Cardiac muscle cell (in vitro differentiated cells and primary cell): ENCODE results near the gene ANGPTL4. TPM values are rescaled to one million over a fixed set of nuclear protein-coding genes. Genes with fewer than 3 reads are reported as not detected.

Experiments used
- DNase-seq, 2 donors: peaks; one replicate each; pipeline versions ENCODE4 v3.0.0 to v3.0.0-alpha.2; 2010 to 2017; ENCODE audit warnings: low read depth in 1 of 2, low spot score in 1 of 2
- H3K27ac ChIP-seq: fragments of 200-600 bp; sonication (generic); 2 replicates; pipeline ENCODE4 v1.5.1; 2016
- H3K27me3 ChIP-seq: fragments of 200-600 bp; sonication (generic); 2 replicates; pipeline ENCODE4 v1.6.0; 2016; ENCODE audit warnings: control low read depth
- H3K36me3 ChIP-seq: fragments of 200-600 bp; sonication (generic); 2 replicates; pipeline ENCODE4 v1.5.1; 2016; ENCODE audit warnings: control low read depth
- H3K4me1 ChIP-seq: fragments of 200-600 bp; sonication (generic); 2 replicates; pipeline ENCODE4 v1.8.1; 2017; ENCODE audit warnings: low read depth, mild to moderate bottlenecking, mixed run types
- H3K4me3 ChIP-seq: fragments of 200-600 bp; sonication (generic); 2 replicates; pipeline ENCODE4 v1.5.1; 2016; ENCODE audit warnings: mild to moderate bottlenecking
- H3K9me3 ChIP-seq: fragments of 200-600 bp; sonication (generic); 2 replicates; pipeline ENCODE4 v1.5.1; 2017; ENCODE audit warnings: low read depth, mild to moderate bottlenecking, control low read depth
- polyA plus RNA-seq: library from polyadenylated mRNA; unstranded; fragments of >200 nt; fragmentation: Nextera tagmentation; extraction: Ambion mirVana; gene quantifications from 2 replicates; pipeline ENCODE4 v1.2.1, GENCODE V29; 2016
- total RNA-seq: library from RNA; depleted of rRNA; stranded (reverse); fragments of >200 nt; gene quantifications from 2 replicates; pipeline ENCODE4 v1.2.3, GENCODE V29; 2016
- TF ChIP-seq, protein P1 (sequence below): IDR thresholded peaks from 2 replicates; pipeline ENCODE4 v1.5.1; 2012; ENCODE audit warnings: low read depth, mild to moderate bottlenecking, low read length

Gene ANGPTL4
- total and polyA plus RNA-seq, 2 experiments from 2014 or later = 3.2 to 6.0 TPM

DNA sequence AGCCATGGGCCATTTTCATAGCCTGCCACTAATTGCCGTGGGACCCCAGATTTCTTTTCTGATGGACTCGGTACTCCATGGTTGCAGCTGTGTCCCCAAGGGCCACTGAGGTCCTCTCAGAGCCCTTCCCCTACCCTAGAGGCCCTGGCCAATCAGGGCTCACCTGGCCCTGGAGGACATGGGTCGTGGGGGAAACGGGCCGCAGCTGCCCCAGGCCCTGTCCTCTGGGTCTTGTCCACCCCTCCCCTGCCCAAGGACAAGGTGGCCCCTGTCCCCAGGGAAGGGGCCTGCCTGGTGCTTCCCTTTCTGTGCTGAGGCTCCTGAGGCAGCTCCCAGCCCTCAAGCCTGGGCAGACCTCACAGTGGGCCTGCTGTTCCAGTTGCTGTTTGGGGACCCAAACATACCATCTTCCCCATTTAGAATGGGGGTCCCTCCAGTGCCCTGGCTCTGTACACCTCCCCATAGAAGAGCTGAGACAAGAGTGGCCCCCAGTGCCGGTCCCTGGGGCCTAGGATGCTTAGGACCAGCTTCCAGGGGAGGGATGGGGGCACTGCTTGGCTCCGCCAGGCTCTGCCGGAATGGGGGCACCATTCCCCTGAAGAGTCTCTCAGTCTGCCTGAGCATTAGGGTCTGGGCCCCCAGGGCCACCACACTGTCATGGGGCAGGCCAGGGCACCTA, 29.4 kb downstream of the ANGPTL4 start:
- TF ChIP-seq, protein P1, sequence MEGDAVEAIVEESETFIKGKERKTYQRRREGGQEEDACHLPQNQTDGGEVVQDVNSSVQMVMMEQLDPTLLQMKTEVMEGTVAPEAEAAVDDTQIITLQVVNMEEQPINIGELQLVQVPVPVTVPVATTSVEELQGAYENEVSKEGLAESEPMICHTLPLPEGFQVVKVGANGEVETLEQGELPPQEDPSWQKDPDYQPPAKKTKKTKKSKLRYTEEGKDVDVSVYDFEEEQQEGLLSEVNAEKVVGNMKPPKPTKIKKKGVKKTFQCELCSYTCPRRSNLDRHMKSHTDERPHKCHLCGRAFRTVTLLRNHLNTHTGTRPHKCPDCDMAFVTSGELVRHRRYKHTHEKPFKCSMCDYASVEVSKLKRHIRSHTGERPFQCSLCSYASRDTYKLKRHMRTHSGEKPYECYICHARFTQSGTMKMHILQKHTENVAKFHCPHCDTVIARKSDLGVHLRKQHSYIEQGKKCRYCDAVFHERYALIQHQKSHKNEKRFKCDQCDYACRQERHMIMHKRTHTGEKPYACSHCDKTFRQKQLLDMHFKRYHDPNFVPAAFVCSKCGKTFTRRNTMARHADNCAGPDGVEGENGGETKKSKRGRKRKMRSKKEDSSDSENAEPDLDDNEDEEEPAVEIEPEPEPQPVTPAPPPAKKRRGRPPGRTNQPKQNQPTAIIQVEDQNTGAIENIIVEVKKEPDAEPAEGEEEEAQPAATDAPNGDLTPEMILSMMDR = no peak
- Histone ChIP-seq H3K4me1 (no peaks in the 10 kb centered on the region), H3K27me3 (no peaks in the 10 kb centered on the region), H3K4me3 (no peak overlapping the region), H3K27ac (no peak overlapping the region), H3K9me3 (no peaks in the 10 kb centered on the region), H3K36me3 (no peaks in the 10 kb centered on the region)
- no peak for DNase-seq

DNA sequence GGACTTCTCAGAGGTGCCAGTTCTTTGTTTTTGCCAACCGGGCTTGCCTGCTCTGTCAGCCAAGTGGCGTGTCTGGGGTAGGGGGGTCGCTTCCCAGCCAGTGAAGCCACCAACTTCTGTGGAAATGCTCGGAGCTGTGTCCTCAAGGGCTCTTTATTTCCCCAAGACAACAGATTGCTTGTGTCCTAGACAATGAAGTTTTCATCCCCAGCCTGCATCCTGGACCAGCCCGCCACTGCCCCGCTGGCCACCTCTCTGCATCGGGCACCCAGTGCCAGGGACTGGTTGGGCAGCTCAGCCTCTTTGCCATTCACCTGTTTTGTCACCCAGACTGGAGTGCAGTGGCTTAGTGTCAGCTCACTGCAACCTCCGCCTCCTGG, 29.9 kb downstream of the ANGPTL4 start:
- no peaks in the 10 kb centered on the region for H3K27me3 ChIP-seq
- H3K9me3 ChIP-seq = no peaks in the 10 kb centered on the region
- no peak overlapping the region for H3K4me3 ChIP-seq
- no peaks in the 10 kb centered on the region for H3K36me3 ChIP-seq
- no peaks in the 10 kb centered on the region for H3K4me1 ChIP-seq
- TF ChIP-seq, protein P1 = no peak
- DNase-seq = no peak
- H3K27ac ChIP-seq = no peak overlapping the region

DNA sequence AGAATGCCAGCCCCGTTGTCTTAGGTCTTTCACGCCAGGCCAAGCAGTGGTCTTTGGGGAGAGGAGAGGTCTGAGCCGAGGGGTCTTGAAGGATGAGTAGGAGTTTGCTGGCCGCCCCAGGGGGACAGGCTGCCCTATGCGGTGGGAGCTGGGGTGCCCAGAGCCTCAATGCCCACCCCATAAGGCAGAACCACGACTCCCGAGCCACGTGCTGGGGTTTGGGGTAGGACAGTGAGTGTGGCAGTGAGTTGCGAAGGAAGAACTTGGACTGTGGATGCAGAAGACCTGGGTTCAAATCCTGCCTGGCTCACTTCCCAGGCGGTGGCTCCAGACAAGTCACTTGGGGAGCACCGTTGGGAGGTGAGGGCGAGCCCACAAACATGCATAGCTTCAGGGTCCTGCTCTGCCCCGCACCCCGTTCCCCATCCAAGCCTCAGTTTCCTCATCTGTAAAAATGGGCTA, 31.7 kb downstream of the ANGPTL4 start:
- TF ChIP-seq, protein P1 = no peak
- Histone ChIP-seq H3K36me3 (no peaks in the 10 kb centered on the region), H3K4me1 (no peaks in the 10 kb centered on the region), H3K27me3 (no peaks in the 10 kb centered on the region), H3K4me3 (no peak overlapping the region), H3K27ac (no peak overlapping the region), H3K9me3 (no peaks in the 10 kb centered on the region)
- no peak for DNase-seq

DNA sequence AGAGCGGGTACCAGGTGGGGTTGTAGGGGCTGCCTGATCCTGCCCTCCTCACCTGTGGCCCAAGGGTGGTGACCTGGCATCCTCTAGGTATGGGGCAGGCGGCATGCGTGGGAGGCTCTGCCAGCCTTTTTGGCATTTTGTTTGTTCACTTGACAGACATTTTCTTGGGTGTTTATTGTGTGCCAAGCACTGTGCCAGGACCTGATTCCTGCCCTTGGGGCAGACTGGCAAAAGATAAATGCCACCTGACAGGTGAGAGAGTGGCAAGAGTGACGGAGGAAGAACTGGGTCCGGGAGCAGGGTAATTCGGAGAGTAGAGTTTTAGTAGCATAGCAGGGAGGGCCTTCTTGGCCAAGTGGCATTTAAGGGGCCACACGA, 32.2 kb downstream of the ANGPTL4 start:
- no peaks in the 10 kb centered on the region for H3K27me3 ChIP-seq
- TF ChIP-seq, protein P1 = no peak
- H3K36me3 ChIP-seq = no peaks in the 10 kb centered on the region
- no peaks in the 10 kb centered on the region for H3K9me3 ChIP-seq
- no peaks in the 10 kb centered on the region for H3K4me1 ChIP-seq
- no peak overlapping the region for H3K27ac ChIP-seq
- DNase-seq = no peak
- H3K4me3 ChIP-seq = no peak overlapping the region

DNA sequence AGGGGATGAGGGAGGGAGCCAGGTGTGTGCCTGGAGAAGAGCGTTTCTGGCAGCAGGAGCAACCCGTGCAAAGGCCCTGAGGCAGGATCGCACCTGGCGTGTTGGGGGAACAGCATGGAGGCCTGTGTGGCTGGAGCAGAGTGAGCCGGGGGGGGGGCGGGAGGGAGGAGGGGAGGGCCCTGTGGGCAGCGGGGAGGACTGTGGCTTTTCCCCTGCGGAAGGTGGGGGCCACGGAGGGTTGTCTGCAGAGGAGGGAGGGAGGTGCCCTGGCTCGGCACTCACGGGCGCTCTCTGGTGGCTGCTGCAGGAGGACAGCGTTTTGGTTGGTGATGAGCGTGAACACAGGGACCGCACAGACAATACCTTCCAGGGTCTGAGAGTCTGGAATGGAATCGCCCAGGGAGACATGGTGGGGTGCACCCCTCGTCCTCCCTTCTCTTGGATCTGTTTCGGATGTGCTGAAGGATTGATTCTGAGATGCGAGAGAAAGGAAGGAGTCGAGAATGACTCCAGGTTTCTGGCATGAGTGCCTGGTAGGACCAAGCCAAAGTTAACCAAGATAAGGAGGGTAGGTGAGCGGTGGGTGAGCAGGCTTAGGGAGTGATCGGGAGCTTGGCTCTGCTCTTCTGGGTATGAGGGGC, 32.7 kb downstream of the ANGPTL4 start:
- Histone ChIP-seq H3K27ac (no peak overlapping the region), H3K9me3 (no peaks in the 10 kb centered on the region), H3K4me3 (no peak overlapping the region), H3K27me3 (no peaks in the 10 kb centered on the region), H3K4me1 (no peaks in the 10 kb centered on the region), H3K36me3 (no peaks in the 10 kb centered on the region)
- DNase-seq = peak; percentile 38 to 70
- TF ChIP-seq, protein P1 = peak; percentile 76
